Measurements from ENCODE around the gene MORC2. TPM values are rescaled to one million over a fixed set of nuclear protein-coding genes. Genes with fewer than 3 reads are reported as not detected.

The MORC2 gene
- total and polyA plus RNA-seq, 4 donors, result 11.9 to 24.7 (median 20.7) TPM

DNA sequence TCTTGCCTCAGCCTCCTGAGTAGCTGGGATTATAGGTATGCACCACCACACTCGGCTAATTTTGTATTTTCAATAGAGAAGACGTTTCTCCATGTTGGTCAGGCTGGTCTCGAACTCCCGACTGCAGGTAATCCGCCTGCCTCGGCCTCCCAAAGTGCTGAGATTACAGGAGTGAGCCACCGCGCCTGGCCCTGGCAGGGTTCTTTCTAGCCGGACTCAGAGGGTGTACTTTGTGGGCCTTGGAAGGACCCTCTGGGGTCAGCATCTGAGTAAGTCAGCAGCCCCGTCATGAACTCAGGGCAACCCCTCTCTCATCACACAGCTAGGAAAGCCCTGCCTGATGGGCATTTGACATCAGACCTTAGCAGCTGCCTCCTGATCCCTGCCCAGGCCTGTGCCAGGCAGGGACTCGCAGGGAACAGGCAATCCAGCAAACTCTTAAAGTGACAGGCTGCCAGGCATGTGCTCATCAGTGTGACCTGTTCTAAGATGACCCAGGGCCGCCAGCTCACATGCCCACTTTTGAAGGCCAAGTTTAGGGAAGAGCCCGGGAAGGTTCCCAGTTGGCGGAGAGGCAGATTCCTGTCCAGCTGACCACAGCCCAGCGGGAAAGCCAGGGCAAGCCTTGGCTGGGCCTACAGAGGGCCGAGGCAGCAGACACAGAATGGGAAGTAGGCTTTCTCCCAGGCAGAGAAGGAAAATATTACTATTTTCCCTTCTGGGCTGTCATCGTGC lies 92.9 kb downstream of the MORC2 start:
- DNase-seq, result no peak
- H3K4me3 ChIP-seq, result no peak overlapping the region
- peaks cover 0 to 75% (median 22%) of the 10 kb centered on the region in 5 donors for H3K4me1 ChIP-seq (ENCODE audit: control insufficient read depth in 5 of 5, insufficient read depth in 5 of 5, low read length in 5 of 5)
- H3K9ac ChIP-seq (ENCODE audit: insufficient read depth in 1 of 2, low read length in 2 of 2), result no peak overlapping the region
- ATAC-seq (ENCODE audit: insufficient read depth, low FRiP score), result no peak
- TF ChIP-seq, protein P1, sequence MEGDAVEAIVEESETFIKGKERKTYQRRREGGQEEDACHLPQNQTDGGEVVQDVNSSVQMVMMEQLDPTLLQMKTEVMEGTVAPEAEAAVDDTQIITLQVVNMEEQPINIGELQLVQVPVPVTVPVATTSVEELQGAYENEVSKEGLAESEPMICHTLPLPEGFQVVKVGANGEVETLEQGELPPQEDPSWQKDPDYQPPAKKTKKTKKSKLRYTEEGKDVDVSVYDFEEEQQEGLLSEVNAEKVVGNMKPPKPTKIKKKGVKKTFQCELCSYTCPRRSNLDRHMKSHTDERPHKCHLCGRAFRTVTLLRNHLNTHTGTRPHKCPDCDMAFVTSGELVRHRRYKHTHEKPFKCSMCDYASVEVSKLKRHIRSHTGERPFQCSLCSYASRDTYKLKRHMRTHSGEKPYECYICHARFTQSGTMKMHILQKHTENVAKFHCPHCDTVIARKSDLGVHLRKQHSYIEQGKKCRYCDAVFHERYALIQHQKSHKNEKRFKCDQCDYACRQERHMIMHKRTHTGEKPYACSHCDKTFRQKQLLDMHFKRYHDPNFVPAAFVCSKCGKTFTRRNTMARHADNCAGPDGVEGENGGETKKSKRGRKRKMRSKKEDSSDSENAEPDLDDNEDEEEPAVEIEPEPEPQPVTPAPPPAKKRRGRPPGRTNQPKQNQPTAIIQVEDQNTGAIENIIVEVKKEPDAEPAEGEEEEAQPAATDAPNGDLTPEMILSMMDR (IDR thresholded peaks at IDR 0.05; ENCODE audit: control extremely low read depth, extremely low read depth), result no peak
- H3K27ac ChIP-seq (ENCODE audit: low read depth in 1 of 2, low read length in 1 of 2), result no peak overlapping the region
- H3K9me3 ChIP-seq (ENCODE audit: control insufficient read depth in 4 of 4, insufficient read depth in 3 of 4, low read length in 3 of 4), result no peaks in the 10 kb centered on the region
- WGBS, 2 donors, result 85 to 92% methylated on average over 17 of the region's 17 CpGs
- H3K36me3 ChIP-seq (ENCODE audit: control insufficient read depth in 4 of 4, insufficient read depth in 4 of 4, low read length in 4 of 4), result no peaks in the 10 kb centered on the region
- H3K27me3 ChIP-seq (ENCODE audit: control insufficient read depth in 3 of 3, insufficient read depth in 3 of 3, low read length in 2 of 3), result no peaks in the 10 kb centered on the region

Small RNA genes lying within 50 kb of the gene (small RNA-seq; reads per million reads assigned to genes)
- gene RF01892 (ENCODE audit: low replicate concordance), result not detected

Other genes with a start within 250 kb of the MORC2 start
- gene TUG1, start 491 bp upstream of the MORC2 start, total RNA-seq, result 100 to 1,000 TPM in 1 of 2 donors, 10 to 100 TPM in 1; 51.6 to 147 TPM
- gene TUG1, start 491 bp upstream of the MORC2 start, polyA plus RNA-seq, result 10 to 100 TPM; 24.3 to 28.7 TPM
- 100 to 1,000 TPM in 1 of 2 donors, 10 to 100 TPM in 1; 92.6 to 101 TPM for gene SMTN, start 112.5 kb upstream of the MORC2 start, total RNA-seq
- gene SMTN, start 112.5 kb upstream of the MORC2 start, polyA plus RNA-seq, result 10 to 100 TPM; 30.8 to 36.8 TPM
- gene SELENOM, start 138.8 kb upstream of the MORC2 start, total RNA-seq, result 100 to 1,000 TPM in 1 of 2 donors, 10 to 100 TPM in 1; 26.6 to 156 TPM
- 100 to 1,000 TPM; 138 to 159 TPM for gene SELENOM, start 138.8 kb upstream of the MORC2 start, polyA plus RNA-seq
- 1 to 10 TPM; 1.3 to 6.5 TPM for gene INPP5J, start 154.2 kb upstream of the MORC2 start, total RNA-seq
- 1 to 10 TPM; 1.2 to 2.9 TPM for gene INPP5J, start 154.2 kb upstream of the MORC2 start, polyA plus RNA-seq
- gene PLA2G3, start 171.7 kb upstream of the MORC2 start, total RNA-seq, result 10 to 100 TPM in 1 of 2 donors, under 1 TPM in 1; 0.85 to 17.4 TPM
- gene PLA2G3, start 171.7 kb upstream of the MORC2 start, polyA plus RNA-seq, result 10 to 100 TPM in 1 of 2 donors, 1 to 10 TPM in 1; 5.7 to 10.7 TPM
- 10 to 100 TPM; 28.2 to 34.1 TPM for gene RNF185, start 191.4 kb upstream of the MORC2 start, total RNA-seq
- 10 to 100 TPM; 16.9 to 28.9 TPM for gene RNF185, start 191.4 kb upstream of the MORC2 start, polyA plus RNA-seq
- gene LIMK2, start 243.5 kb upstream of the MORC2 start, total RNA-seq, result 10 to 100 TPM; 80.0 to 82.8 TPM
- gene LIMK2, start 243.5 kb upstream of the MORC2 start, polyA plus RNA-seq, result 100 to 1,000 TPM in 1 of 2 donors, 10 to 100 TPM in 1; 27.3 to 113 TPM

Data from lung (tissue), 13 donors.